HG03097 (cell line): ENCODE results near the gene MDK.

Source experiments
- ATAC-seq: cut with Tn5 transposase; IDR thresholded peaks from one replicate; pipeline ENCODE4 v1.9.1; 2021; ENCODE audit not compliant: unreplicated experiment, low FRiP score

The MDK gene

DNA sequence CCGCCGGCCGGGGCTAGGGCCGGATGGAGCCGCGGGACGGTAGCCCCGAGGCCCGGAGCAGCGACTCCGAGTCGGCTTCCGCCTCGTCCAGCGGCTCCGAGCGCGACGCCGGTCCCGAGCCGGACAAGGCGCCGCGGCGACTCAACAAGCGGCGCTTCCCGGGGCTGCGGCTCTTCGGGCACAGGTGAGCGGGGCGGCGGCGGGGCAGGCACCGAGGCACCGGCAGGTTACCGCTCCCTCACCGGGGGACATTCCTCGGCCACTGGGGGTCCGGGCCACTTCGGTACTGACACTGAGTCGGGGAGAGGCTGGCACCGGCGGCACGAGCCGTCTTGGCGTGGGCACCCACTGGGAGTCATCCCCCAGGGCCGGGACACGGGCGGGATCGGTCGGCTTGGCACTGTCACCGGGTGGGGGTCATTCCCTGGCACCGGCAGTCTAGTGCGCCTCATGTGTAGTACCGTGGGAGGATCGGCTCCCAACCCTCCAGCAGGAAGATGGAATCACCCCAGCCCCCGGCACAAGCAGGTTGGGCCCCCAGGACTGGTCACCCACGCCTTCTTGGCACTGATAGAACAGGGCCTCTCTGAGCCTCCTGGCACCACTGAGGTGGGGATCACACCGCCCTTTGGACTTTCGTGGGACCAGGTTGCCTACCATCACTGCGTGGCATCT is 33.7 kb upstream of the MDK start:
- no peak for ATAC-seq

DNA sequence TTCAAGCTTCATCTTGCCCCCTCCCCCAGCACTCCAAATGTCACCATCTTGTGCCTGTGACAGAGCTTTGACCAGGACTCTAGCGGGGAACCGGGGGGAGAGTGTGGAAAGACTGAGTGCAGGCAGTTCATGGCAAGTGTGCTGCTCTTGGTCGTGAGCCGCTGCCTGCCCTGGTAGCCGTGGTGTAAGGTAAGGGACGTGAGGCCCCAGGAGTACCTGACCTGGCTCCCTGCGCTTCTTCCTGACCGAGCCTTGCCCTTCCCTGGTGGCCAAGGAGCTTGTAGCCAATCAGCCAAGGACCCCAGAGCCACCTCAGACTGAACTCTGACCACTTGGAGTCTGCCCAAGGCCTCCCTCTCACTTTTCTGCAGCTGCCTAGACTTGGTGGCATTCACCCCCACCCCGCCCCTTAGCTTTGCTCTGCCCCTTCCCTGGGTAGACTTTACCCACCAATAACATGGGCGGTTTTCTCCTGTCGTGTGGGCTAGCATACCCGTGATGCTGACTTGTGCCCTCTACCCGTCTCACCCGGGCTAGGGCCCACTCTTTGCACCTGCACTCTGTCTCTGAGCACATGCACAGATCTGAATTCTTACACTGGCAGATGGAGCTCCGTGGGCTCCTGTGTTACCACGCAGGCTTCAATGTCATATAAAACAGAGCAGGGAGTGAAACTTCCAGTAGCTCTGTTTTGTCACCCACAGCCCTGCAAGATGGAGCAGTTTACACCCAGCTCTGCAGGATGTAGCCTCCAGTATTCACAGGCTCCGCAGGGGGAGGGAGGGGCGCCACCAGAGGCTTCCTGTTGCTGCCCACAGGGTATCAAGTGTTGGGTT is 32.7 kb upstream of the MDK start:
- no peak for ATAC-seq

DNA sequence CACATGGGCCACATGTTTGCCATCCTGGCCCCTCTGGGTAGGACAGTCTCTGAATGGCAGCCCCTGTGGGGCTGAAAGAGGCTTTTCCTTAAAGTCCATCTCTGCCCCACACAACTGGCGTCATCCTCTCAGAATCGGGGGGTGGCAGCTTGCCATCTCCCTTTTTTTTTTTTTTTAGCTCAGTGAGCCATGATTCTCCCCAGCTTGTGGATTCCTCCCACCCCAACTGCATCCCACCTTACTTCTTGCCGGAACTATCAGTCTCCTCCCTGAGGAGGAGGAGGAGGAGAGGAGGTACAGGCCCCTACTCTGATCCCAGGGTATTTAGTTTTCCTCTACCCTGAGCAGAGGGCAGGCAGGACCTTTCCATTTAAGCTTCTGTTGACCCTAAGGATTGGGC is 30.8 kb upstream of the MDK start:
- ATAC-seq: no peak

DNA sequence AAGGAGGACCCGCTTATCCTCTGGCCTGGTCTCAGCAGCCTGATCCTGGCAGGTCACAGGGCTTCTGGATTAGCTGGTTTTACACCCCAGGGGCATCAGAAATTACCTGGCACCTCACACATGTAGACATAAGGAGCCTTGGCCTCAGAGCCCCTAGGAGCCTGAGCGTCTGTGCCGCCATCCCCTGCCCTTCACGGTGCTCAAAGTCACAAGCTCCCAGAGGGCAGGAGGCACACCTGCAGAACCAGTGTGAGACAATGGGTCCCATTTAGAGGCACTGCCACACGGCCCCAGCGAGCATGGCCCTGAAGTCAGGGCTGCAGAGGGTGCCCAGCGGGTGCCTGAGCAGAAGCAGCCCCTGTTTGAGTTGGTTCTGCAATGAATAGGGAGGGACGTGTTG is 30.3 kb upstream of the MDK start:
- no peak for ATAC-seq

DNA sequence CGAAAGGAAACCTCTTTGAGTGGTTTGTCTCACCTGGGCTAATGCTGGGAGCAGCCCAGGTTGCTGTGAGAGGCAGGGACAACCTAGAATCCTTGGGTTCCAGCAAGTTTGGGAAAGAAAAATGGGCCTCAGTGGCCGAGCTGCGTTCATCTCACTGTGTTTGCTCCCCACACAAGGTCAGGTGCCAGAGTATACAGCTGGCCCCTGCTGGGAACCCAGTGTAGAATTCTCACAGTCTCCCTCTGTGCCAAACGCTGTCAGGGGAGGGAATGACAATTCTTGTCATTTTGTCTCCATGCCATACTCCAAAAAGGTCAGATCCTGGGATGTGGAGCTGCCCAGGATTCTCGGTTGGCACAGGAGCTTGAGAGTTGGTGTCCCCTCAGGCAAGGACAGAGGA is 29.9 kb upstream of the MDK start:
- no peak for ATAC-seq

DNA sequence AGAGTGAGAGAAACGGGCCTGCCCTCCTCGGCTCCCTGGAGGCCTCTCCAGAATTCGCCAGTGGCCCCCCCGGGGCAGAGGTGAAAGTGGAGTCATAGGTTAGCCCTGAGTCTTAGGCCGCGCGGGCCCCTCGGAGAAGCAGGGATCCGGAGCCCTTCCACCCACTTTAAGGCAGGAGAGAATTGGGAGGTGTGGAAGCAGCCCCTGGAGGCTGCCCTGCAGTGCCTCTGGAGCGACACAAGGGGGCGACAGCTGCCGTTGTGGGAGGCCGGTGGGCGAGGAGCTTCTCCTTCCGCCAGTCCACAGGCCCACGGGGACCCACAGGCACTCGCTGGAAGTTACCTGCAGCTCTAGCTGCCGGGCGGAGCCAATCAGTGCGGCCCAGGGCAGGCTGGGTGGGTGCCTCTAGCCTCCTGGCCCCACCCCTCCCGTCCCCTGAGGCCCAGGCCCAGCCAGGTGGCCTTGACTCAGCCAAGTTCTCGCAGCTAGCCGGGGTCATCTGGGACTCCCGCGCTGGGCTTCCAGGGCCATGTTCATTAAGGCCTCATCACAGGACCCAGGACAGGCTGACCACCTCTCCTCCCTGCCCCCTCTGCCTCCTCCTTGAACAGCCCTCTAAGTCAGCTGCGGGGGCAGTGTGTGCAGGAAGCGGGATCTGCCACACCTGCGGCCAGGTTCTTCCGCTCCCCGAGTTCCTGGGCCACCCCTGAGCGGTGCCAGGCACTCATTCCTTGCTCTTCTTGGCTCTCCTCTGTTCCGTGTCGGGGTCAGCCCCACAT is 29.2 kb upstream of the MDK start:
- no peak for ATAC-seq

DNA sequence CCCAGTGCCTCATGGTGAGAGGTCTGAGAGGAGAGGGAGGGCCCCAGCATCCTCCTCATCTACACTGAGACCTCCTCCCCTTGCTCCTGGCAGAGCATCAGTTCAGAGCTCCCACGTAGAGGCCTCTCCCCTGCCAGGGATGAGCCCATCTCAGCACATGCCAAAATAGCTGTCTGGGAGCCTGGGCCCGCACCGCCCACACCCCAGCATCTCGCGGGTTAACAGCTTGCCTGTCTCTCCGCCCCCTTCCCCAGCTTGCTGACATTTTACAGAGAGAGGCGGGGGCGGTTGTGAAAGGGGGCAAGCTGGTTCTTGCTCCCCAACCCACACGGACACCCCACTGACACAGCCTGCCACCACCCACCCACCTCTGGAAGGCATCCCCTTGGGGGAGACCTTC is 27.8 kb upstream of the MDK start:
- ATAC-seq: no peak

DNA sequence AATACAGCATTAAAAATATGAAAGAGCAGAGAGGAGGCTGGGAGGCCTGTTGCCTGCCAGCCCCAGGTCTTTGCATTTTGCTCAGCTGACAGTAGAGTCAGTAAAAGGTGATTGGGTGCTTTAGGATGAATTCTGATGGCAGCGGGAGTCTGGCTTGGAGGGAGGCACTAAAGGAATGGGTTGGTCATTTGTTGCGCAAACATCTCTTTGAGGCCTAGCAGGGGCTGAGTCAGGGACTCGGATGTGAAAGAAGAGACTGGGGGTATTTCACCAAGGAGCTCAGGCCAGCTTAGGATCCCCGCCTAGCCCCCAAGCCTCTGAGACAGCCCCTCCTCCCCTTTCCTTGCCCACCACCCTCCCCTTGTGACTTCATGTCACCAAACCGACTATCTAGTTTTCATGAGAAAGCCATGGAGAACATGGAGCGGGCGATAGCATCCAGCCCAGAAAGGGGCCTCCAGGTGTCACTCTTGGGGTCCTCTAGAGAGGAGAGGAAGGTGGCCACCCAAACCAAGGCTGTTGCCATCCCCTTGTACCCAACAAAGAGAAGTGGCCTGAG is 24.5 kb upstream of the MDK start:
- no peak for ATAC-seq

DNA sequence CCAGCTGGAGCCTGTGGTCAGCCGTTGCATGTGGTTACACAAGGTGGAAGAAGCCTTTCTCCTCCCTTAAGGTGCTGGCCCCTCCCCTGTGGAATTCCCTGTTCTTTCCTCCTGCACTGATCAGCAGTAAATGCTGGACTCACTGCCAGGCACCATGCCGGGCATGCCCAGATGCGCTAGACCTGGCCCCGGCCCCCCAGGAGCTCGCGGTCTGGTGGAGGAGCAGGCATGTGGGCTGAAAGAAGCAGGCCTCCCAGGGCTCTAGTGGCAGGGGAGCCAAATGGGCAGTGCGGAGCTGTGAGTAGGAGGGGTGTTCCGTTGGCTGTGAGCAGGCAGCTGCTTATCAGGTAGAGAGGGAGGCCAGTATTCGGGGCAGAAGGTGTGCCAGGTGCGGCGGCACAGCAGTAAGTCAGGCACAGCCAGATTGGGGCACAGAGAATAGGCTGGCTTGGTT is 24.0 kb upstream of the MDK start:
- no peak for ATAC-seq

DNA sequence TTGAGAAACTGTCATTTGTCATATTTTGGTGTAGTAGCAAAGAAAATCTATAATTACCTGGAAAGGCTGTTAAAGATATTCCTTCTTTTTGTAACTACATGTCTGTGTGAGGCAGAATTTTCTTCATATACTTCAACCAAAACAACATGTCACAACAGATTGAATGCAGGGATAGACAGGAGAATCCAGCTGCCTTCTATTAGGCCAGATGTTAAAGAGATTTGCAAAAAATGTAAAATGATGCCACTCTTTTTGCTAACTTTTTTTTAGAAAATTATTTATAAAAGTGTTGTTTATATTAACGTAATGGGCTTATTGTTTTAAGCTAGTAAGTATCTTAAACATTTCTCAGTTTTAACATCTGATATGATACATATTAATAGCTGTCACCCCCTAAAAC is 21.5 kb upstream of the MDK start:
- ATAC-seq: no peak

DNA sequence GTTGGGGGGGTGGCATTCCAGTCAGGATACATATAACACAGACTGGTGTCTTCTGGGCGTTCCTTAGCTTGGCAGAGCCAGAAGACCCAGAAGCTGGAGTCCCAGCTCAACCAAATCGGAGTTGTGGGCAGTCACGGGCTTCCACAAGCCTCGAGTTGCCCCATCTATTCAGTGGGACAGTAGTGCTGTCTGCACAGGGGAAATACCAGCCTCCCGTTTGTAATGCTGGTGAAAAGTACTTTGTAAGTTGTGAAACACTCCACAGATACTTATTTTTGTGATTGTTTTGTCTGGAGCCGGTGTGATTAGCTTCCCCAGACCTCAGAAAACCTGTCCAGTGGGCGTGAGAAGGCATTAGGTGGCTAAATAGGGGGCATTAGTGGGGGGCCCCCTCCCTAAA is 20.6 kb upstream of the MDK start:
- ATAC-seq: no peak

DNA sequence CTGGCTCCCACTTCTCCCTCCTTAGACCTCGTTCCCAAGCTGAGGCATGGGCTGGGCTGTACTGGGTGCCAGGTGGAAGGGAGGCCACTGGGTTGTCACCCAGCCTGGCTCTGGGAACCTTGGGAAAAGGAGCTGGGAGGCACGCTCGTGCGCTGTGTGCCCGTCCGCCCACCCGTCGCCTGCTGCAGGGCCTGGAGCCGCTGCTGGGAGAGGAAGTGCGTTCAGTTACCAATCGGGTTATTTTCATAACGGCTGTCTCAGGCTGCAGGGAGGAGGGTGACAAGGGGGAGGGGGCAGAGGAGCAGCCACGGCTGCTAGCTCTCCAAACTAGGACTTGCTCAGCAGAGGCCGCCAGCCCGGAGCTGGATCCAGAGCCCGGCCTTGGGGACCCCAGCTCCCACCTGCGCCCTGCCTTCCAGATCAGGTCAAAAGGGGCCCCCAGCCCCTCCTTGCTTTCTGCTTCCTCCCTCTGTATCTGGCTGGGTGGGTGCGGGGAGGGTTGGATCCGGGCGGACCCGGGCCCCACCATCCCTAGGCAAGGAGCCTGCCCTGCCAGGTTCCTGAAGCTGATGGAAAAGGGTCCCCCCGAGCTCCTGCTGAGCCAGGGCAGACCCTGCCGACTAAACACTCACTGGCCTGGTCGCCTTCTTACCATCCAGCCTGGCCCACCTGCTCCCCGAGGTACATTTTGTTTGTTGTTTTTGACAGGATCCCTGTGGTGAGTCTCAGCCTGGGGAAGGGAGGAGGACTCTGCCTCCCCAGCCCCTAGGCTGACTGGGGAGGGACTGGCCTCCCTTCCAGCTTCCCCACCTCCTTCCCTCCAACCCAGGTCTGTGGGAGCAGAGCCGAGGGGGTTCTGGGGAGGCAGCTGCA is 19.9 kb upstream of the MDK start:
- peak; percentile 70 for ATAC-seq

DNA sequence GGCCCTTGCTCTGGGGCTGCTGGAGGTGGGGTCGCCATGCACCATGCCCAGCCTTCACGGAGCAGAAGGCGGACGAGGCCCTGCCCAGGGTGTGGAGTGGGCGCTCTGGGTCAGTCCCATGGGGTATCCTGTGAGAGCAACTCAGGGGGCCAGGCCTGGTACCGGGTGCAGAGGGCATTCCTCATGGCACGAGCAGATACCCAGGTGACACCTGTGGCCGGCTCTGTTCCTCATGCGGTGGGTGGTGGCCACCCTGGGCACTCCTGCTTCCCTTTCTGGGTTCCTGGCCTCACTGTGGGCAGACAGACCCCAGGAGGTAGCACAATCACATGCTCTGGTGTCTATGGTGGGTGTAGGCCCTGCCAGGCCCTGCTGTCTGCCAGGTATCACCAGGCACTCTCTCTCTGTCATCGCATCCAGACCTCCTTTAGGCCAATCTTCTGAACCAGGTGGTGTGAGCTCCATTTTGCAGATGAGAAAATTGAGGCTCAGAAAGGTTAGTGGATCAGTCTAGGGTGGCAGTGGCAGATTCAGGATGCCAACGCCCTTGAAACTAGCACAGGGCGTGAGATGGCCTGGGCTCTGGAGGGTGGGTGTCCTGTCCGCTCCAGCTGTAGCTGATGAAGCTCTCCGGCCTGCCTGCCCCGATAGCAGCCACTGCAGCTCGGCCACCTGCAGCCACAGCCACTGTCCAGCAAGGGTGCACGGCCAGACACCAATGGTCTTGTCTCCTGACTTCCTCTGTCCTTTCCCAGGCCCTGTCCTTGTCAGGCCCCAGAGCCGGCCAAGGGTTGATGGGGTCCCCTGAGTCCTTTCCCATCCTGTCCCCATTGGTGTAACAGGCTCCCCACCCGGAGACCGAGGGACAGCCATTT is 19.1 kb upstream of the MDK start:
- ATAC-seq: no peak

DNA sequence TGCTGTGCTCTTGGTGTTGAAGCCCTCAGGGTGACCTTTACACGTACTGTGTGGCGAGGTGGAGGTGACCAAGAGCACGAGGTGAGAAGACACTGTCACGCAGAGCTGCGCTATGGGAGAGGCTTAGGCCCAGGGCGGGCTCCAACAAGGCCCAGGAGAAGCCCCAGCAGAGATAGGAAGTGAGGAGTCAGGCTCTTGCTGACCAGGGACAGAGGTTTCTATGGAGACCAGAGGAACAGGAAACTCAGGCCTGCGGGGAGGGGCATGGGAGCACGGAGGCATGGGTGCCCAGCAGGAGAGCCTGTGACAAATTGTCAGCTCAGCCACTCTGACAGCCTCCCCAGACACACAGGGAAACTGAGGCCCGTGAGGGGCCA is 18.4 kb upstream of the MDK start:
- ATAC-seq: no peak

DNA sequence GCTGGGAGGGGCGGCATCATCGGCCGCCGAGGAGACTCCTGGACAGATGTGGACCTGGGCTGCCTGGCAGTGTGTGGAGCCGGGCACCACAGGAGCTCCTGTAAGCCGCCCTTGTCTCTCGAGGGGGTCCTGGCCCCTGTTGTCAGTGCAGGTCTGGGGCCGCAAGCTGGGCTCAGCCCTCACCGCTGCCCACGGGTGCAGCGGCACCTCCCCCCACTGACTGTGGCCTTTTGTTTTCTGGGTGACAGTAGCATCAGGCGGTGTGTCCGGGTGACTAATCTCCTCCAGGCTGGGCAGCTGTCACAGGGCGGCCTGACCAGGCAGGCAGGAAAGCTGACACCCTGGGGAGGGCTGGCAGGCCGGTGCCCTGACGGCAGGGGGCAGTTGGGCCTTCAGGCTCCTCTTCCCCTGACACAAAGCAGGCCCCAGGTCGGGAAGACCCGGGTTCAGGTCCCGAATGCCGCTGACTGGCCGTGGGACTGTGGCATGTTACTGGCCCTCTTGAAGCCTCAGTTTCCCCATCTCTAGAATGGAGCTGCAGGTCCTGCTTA is 17.9 kb upstream of the MDK start:
- ATAC-seq: no peak

DNA sequence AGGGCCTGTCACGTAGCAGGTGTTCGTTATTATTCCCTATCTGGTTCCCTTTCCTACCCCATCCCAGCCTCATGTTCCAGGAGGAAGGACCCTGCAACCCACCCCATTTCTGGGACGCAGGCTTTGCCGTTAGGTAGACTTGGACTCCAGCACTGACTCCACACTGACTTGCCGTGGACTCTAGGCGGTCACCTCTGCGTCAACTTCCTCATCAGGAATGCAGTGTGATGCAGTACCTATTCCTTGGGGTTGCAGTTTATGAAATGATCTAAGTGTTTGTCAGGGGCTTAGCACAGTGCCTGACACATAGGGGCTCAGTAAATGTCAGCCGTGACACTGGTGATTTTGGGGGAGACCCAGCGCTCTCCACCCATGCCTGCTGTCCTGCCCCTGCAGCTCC is 17.4 kb upstream of the MDK start:
- ATAC-seq: no peak

DNA sequence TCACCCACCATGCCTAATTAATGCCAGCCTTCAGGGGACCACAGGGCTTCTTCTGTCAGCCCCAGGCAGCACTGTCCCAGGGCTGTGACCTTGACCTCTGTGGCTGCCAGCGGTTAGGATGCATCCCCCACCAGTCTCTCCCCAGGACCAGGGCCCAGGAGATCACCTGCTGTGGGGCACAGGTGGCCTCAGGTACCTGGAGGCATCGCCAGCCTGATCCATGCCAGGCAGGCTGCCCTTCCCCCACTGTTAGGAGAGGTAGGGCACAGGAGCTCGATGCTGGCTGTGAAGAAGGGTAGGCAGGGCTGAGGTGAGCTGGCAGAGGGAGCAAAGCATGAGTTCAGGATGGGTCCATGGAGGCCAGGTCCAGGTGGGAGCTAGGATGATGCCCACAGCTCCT is 16.7 kb upstream of the MDK start:
- no peak for ATAC-seq

DNA sequence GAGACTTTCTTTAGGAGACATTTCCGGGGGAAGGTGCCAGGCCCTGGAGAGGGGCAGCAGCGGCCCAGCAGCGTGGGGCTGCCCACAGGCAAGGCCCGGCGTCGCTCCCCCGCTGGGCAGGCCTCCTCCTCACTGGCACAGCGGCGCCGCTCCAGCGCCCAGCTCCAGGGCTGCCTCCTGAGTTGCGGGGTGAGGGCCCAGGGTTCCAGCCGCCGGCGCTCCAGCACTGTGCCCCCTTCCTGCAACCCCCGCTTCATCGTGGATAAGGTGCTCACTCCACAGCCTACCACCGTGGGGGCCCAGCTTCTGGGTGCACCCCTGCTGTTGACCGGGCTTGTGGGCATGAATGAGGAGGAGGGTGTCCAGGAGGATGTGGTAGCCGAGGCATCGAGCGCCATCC is 15.2 kb upstream of the MDK start:
- ATAC-seq: no peak

DNA sequence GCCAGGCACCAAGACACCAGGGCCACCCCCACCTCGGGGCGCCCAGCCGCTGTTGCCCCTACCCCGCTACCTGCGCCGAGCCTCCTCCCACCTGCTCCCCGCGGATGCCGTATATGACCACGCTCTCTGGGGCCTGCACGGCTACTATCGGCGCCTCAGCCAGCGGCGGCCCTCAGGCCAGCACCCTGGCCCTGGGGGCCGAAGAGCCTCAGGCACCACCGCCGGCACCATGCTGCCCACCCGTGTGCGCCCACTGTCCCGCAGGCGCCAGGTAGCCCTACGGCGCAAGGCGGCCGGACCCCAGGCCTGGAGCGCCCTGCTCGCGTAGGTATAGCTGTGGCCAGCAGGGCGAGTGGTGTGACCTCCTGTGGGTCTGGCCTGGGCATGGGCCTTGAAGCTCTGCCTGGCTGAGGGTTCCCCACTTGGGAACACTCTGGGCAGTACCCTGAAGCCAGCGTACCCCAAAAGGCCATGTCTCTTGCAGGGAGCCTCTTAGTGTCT is 14.8 kb upstream of the MDK start:
- no peak for ATAC-seq
